Measurements from ENCODE around the gene TMEM212. TPM values are rescaled to one million over a fixed set of nuclear protein-coding genes. Genes with fewer than 3 reads are reported as not detected.

TMEM212 gene
- not detected for polyA plus RNA-seq (2013, experiment 1 of 2; ENCODE audit: insufficient read length)
- not detected for polyA plus RNA-seq (2013, experiment 2 of 2; ENCODE audit: insufficient read length)

DNA sequence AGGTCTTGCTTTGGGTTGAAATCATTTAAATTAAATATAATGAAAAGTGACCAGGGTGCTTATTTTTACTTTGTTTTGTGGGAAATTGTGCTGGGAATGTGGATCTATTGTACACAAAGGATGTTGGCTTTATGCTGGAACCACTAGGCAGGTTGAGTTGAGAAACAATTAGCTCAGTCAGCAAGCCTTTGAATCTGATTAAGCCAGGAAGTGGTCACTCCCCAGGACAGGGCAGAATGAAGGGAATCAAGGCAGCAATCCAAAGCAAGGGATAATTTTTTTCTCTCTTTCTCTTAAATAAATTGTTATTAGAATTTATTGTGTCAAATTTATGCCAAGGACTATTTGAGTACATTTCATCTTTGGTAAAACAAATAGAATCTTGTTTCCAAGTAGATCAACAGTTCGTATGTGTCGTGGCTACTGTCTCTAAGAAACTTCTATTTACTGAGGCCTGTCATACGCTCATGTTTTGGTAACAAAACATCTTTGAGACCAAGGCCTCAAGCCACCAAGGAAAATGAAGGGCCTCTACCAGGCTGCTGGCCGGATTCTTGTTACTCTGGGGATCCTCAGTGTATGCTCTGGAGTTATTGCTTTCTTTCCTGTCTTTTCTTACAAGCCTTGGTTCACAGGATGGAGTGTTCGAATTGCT lies at the start of gene TMEM212:
TMEM212 (plus strand) TSS at position 486 of the 655 bp plus-strand sequence; CDS start at position 521, 35 bp downstream.
- DNase-seq, result no peak

DNA sequence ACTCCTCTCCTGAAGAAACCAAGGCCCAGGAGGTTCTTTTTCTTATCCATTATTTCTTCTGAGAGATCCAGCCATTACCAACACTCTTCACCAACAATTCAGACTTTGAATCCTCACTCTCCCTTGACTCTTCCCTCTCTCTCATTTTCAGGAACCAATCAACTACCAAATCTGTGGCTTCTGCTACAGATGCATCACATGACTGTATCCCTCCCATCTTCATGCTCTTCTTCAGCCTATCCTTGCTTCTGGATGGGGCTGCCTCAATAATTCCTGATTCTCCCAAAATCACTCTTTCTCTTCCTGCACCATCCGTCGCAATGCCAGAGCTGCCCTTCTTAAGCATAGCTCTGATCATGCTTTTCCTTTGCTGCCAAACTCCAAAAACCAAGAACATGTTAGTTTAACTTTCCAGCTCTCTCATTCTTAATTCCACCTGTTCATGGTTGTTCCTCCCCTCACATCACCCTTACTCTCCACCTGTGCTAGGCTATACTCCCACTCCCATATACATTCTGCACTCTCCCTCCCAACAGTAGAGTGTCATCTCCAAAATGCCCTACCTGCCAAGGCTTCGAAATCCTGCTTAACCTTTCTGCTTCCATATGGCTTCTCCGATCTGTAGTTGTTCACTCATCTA lies 46.4 kb upstream of the TMEM212 start:
- no peak for DNase-seq

DNA sequence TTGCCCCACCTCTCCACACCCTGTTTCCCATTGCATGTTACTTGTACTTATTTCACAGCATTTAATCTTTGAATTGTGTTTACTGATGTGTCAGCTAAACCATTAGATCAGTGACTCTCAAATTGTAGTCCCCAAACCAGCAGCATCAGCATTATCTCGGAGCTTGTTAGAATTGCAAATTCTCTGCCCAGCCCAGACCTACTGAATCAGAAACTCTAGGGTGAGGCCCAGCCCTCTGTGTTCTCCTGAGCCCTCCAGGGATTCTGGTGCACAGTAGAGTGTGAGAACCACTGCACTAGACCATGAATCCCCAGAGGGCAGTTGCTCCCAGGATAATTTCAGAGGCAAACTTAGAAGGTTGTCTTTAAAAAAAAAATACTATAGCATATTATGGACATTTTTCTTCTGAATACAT lies 45.9 kb upstream of the TMEM212 start:
- DNase-seq, result no peak

DNA sequence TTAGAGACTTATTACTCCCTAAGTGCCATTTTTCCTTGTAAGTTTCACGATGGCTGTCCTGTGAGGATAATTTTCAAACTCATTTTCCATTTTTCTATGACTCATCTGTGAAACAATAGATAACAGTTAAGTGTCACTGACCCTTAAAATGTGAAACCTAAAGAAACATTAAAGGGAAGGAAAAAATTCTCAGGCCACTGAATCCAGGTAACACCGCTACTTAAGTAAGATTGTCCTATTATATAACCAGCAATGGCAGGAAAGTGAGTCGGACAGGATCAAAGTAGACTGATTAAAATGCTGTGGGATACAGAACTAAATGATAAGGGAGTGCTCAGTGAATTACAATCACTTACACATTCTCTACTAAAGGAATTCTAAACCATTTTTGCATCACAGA lies 45.3 kb upstream of the TMEM212 start:
- DNase-seq, result no peak

DNA sequence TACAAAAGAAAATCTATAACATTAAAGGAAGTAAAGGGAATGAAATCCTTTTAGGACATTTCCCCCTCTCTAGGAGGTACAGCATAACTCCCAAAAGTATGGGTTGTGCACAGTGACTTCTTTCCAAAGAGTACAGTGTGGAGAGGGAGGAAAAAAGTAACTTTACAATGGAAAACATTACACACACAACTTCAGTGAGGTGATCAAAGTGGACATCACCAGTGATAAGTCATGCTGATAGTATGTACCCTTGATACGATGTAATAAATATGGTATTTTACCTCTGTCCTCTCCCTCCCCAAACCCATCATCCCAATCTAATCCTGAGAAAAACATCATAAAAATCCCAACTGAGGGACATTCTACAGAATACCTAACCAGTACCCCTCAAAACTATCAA lies 43.6 kb upstream of the TMEM212 start:
- DNase-seq, result no peak

DNA sequence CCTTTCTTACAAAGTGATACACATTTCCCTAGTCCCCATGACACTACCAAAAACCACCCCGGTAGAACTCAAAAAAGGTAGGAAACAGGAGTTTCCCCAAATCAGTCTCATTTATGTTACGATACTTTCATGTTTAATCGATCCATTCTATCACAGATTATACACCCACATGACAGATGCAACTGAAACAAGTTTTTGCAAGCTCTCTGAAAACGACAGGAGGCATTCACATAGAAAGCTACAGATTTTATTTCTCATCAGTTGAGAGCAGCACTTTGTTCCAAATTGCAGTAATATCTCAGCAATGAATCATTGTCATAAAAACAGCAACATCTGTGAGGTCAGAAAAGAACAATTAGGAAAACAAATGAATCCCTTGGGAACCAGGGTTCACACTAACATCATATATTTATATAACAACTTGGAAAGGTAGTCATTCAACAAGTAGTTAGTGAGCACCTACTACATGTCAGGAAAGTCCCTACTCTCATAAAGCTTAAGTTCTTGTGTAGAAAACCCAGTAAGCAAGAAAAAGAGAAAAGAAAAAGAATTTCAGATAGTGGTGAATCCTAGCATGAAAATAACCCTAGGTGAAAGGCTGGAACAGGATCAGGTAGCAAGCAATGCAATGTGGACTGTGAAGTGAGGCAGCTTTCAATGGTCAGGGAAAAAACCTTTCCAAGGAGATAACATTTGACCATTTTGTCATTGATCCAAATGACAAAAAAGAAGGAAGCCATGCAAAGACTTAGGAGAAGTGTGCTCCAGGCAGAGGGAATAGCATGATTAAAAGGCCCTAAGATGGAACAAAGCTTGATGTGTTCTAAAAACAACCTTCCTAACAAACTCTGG lies 41.2 kb upstream of the TMEM212 start:
- DNase-seq, result peak; percentile 82

DNA sequence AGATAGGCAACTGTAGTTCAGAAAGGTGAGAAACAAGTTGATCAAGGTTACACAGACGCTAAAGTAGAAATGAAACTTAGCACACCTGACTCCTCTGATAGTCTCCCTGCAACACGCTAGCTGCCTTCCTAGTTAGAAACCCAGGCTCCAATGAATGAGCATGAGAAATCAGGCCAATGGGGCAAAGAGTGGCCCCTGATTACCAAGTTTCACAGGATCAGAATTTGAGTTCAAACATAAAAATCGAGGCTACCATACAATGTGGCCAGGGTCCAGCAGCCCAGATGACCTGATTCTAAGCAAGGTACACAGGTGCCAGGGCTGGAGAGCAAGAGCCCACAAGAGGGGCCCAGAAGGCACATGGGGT lies 40.6 kb upstream of the TMEM212 start:
- DNase-seq, result no peak

DNA sequence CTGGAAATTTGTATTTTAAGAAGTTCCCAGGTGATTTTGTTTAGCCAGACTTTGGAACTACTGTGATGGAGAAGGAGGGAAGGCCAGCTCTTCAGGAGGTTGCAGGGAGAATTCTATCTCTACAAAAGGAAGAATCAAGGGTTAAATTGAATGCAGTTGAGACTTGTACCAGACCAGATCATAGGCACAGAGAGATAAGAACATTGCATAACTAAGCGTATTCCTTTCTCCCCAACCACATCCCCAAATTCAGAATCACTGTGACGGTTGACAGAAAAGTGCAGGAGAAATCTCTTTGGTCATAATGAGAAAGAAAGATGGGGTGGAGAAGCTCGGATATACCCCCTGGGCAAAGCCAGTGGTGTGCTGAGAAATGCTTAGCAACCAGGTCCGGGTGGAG lies 40.1 kb upstream of the TMEM212 start:
- no peak for DNase-seq

DNA sequence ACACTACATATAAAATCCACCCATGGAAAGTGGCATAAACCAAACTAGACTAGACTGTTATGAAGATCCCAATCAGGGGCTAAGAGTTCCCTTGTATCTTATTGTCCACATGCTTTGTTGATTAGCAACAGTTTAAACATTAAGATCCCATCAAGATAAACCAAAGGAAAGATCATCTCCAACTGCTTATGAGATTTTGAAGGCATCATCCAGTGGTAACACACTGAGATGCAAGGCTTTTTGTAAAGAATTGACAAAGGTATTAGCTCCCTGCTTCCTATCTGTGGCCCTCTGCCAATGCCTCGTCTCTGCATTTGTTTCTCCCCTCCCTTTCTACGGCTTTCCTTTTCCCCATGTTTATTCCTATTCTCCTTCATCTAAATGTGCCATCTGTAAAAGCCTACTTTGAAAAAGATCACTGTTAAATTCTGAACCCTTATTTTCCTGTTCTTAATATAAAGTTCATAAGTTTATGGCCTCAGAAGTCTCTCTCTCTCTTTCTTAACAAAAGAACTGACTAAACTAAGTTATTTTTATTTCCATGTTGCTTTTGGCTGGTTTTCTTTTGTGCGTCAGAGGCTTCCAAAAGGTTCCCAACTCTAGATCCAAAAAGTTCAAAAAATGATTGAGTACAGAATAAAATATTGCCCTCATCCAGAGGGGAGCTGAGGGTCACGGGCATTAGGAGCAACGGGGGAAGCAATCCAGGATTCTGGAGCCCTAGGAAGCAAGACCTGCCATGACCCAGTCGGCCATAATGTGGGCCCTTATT lies 38.3 kb upstream of the TMEM212 start:
- no peak for DNase-seq

DNA sequence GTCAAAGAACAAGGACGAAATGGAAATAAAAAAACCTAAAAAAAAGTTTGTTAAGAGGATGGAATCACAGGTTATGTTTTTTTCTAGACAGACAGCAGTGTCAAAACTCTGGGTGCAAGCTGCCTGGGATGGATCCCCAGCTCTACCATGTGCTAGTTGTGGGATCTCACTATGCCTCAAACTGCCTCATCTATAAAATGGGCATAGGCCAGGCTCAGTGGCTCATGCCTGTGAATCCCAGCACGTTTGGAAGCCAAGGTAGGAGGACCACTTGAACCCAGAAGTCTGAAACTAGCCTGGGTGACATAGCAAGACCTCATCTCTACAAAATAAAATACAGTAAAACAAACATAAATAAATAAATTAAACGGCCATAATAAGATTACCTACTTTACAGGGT lies 37.5 kb upstream of the TMEM212 start:
- no peak for DNase-seq

DNA sequence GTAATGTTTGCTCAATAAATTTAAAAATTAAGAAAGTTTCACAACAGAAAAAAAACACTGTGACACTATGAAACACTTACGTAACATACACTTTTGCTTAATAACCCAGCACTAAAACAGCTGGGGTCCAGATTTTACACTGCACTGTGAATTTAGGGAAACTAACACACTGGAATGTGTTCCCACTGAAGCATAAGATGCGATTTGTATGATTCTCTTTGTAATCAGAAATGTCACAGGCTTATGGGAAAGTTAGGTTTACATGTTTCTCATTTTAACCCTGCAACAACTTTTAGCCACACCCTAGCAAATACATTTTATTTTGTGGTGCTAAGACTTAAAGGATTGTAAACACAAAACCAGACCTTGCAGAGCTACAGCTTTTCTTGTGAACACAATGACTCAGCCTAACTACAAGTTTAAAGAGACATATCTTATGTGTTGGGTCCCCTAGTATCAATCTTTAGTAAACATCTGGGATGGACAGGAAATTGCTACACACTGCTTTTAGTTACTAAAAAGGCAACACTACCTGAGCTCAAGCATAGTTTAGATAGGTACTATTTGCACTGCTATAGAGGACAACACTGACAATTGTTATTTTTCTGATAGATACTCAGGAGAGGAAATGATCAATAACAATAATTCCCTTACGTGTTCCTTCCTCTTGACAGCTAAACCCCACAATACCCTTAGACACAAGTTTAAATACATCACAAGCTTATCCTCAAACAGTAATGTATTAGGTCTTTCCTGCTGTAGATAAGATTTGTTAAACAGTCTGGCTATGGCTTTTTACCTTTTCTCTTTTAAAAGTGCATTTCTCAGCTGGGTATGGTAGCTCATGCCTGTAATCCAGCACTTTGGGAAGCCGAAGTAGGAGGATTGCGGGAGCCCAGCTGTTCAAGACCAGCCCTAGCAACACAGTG lies 36.7 kb upstream of the TMEM212 start:
- peak; percentile 71 for DNase-seq

DNA sequence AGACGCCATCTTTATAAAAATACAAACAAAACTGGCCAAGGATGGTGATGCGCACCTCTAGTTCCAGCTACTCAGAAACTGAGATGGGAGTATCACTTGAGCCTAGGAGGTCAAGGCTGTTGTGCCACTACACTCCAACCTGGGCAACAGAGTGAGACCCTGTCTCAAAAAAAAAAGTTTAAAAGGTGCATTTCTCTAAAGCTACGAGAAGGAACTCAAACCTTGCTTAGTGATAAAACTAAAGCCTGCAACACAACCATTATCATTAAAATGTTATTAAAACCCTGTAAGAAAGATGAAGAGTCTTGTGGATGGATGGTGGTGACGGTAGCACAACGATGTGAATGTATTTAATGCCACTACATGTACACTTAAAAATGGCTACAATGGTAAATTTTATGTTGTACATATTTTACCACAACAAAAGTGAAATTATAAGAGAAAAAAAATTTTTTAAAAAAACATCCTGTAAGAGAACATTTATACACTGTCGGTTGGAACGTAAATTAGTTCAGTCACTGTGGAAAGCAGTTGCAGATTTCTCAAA lies 35.9 kb upstream of the TMEM212 start:
- DNase-seq, result no peak

DNA sequence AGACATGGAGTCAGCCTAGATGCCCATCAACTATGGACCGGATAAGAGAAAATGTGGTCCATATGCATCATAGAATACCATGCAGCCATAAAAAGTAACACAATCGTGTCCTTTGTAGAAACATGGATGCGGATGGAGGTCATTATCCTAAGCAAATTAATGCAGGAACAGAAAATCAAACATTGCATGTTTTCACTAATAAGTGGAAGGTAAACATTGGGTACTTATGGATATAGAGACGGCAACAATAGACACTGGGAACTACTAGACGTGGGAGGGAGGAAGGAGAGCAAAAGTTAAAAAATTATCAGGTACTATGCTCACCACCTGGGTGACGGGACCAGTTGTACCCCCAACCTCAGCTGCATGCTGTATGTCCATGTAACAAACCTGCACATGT lies 35.3 kb upstream of the TMEM212 start:
- no peak for DNase-seq

DNA sequence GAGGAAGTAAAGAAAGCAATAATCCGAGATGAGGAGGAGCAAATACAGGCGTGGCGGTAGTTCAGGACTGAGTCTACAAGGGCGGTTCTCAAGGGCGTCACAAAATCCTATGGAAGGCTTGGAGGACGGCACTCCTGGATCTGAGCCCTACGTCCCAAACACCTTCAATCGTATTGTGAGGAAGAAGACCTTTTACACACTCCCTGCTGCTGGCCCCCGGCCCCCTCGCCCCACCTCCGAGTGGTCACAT lies 33.6 kb upstream of the TMEM212 start:
- no peak for DNase-seq

DNA sequence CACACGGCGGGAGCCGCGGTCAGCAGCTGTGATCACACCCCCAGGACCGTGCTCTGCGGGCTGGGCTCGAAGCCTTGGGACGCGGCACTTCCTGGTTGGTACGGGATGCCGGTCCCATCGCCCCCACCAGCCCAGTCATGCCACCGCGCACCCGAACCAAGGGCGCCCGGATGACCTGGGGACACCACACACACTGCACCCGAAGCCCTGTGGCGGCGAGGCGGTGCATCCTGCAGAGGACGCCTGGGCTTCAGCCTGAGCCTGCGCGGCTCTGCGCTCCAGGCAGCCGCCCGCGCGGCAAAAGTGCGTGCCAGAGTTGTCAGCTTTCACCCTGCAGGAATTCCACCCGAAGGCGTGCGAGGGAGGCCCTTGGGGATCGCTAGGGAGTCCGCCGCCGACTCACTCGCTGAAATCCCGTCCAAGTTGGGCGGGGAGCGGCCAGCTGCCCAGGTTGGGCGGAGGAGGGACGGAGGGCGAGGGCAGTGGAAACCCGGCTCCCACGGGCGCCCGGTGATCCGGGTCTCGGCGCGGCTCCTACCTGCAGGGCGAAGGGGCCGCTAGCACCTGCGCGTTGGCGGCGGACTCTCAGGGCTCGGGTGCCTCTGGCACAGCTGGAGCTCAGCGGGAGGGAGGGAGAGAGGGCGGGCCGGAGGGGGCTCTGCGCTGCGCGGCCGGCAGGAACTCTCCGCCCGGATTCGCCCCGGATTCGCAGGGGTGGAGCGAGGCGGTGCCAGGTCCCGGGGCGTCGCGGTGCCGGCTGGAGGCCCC lies 33.1 kb upstream of the TMEM212 start, which contains the start of gene PLD1:
PLD1 (minus strand) TSS at position 623 of the 768 bp plus-strand sequence. CDS start 72,432 bp downstream, outside the sequence.
- peak; percentile 93 for DNase-seq

DNA sequence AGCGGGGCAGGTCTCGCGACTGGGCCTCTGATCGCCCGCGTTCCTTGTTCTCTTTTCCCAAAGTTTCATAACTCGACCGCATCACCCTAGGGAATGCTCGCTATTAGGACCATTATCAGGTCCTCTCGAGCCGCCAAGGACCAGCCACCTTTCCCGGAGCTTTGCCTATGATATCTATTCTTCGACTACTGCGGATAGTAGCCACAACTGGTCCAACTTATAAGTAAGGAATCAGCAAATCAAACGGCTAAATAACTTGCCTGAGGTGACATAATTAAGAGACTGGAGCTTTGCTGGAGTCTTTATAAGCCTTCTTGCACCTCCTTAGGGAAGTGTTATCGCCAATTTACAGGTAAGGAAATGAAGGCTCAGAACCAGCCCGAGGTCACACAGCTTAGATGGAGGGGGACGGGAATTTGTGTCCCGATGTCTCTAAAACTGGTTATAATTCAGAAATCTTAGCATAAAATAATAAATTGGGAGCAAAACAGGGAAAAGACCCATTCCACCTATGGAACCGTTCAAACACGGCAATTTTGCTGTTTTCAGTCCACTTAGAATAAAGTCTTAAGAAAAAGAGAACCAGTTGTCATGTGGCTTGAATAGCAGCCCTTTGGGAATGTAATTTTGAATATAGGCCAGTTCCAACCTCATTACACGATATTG lies 32.4 kb upstream of the TMEM212 start:
- DNase-seq, result no peak

DNA sequence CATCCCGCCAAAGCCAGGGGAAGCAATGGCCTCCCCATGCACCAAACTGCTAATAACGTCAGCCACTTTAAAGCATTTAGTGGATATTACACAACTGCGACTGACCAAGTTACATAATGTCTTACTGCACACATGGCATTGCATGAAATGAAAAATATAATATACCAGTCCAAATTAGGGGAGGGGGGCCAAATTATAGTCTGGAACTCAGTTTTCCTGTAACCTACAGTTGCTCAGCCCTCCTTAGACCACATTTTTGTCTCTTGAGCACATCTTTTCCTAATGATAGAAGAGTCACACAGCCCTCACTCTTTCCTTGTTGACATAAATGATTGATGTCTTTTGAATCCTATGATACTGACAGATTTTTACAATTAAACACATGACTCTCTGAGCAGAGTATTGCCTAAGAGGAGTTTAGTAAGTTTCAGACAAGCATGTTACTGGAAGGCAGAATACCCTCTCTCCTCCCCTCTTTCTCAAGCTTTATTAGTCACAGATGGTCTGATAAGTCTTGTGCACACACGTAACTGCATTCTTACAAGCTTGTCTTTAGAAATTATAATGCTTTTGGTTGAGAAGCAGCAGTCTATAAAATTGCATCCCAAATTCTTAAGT lies 31.7 kb upstream of the TMEM212 start:
- DNase-seq, result peak; percentile 100

DNA sequence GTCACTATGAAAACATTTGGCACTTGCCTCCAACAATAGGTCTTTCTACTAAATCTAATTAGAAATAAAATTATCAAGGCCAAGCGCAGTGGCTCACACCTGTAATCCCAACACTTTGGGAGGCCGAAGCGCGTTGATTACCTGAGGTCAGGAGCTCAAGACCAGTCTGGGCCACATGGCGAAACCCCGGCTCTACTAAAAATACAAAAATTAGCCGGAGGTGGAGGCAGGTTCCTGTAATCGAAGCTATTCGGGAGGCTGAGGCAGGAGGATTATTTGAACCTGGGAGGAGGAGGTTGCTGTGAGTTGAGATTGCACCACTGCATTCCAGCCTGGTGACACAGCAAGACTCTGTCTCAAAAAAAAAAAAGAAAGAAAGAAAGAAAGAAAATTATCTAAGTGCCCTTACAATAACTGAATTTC lies 31.2 kb upstream of the TMEM212 start:
- peak; percentile 78 for DNase-seq

DNA sequence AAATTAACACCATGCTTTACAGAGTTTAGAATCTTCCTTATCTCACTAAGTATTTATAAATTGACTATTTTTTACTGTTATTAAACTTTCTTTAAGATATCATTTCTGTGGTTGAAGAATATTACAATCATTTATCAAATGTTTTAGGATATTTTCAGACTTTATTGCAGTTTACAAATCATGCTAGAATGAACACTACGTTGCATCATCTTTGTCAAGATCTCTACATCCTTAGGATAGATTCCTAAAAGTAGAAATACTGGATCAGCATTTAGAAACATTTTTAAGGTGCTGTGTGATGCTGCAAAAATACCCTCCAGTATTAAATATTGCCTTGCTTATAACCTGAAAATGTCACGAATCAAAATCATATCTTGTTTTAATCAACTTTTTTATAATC lies 30.3 kb upstream of the TMEM212 start:
- no peak for DNase-seq
